HCT116 (cell line): ENCODE data around the gene SUFU.

Experiments used
- JUND ChIP-seq: IDR thresholded peaks from 2 replicates; pipeline ENCODE4 v1.6.1; 2012
- POLR2A ChIP-seq: IDR thresholded peaks from 2 replicates; pipeline ENCODE4 v1.7.0; 2011; ENCODE audit warnings: borderline replicate concordance; ENCODE audit not compliant: insufficient read depth, insufficient read length; ENCODE audit errors: extremely low read depth
- RAD21 ChIP-seq: IDR thresholded peaks from 2 replicates; pipeline ENCODE4 v1.6.1; 2012; ENCODE audit warnings: low read depth, mild to moderate bottlenecking
- SRF ChIP-seq: IDR thresholded peaks from 2 replicates; pipeline ENCODE4 v1.6.1; 2012; ENCODE audit warnings: low read depth
- TF ChIP-seq, protein P1 (sequence below), 3 experiments: fragments of 200-600 bp in 1 of 3; sonication (generic) in 1 of 3; IDR thresholded peaks in 2 of 3; conservative IDR thresholded peaks in 1 of 3; 2 replicates each; pipeline ENCODE4 v1.5.1; 2012 to 2017; ENCODE audit warnings: low read depth in 2 of 3, low read length in 2 of 3, antibody characterized with exemption in 1 of 3, borderline replicate concordance in 1 of 3, control low read depth in 1 of 3, mild to moderate bottlenecking in 1 of 3, mixed read lengths in 1 of 3, mixed run types in 1 of 3, moderate library complexity in 1 of 3; ENCODE audit not compliant: insufficient read depth in 1 of 3
- TF ChIP-seq, protein P2 (sequence below): IDR thresholded peaks from 2 replicates; pipeline ENCODE4 v1.6.1; 2012

DNA sequence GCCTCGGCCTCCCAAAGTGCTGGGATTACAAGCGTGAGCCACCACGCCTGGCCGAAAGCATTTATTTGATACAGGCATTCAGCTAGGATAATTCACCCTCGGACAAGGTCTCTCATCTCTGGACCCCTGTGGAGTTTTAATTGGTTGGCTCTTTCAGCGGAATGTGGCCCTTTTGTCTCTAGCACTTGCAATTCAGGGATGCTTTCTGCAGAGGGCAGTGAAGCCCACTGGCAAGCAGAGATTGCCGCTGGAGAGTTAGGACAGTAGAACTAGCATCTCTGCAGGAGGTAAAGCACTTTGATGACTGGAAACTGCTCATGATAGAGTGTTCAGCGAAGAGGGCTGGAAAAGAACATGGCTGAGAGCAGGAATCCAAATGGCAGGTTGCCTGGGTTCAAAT, 62.0 kb downstream of the SUFU start:
- TF ChIP-seq JUND (no peak), SRF (no peak), RAD21 (peak; percentile 27; the same call in 1 of the 2 replicates), POLR2A (no peak)
- TF ChIP-seq, protein P1, sequence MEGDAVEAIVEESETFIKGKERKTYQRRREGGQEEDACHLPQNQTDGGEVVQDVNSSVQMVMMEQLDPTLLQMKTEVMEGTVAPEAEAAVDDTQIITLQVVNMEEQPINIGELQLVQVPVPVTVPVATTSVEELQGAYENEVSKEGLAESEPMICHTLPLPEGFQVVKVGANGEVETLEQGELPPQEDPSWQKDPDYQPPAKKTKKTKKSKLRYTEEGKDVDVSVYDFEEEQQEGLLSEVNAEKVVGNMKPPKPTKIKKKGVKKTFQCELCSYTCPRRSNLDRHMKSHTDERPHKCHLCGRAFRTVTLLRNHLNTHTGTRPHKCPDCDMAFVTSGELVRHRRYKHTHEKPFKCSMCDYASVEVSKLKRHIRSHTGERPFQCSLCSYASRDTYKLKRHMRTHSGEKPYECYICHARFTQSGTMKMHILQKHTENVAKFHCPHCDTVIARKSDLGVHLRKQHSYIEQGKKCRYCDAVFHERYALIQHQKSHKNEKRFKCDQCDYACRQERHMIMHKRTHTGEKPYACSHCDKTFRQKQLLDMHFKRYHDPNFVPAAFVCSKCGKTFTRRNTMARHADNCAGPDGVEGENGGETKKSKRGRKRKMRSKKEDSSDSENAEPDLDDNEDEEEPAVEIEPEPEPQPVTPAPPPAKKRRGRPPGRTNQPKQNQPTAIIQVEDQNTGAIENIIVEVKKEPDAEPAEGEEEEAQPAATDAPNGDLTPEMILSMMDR (IDR thresholded peaks at IDR 0.05 in 2 of 3, conservative IDR thresholded peaks at IDR 0.05 in 1 of 3; ENCODE audit: borderline replicate concordance in 1 of 3, insufficient read depth in 1 of 3, low read depth in 2 of 3, low read length in 2 of 3): peak; percentile 5 to 53 (median 51); a peak in 4 of 6 replicates
- TF ChIP-seq, protein P2, sequence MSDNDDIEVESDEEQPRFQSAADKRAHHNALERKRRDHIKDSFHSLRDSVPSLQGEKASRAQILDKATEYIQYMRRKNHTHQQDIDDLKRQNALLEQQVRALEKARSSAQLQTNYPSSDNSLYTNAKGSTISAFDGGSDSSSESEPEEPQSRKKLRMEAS: no peak
